ENCODE measurements around the gene SPAG16. TPM values are rescaled to one million over a fixed set of nuclear protein-coding genes. Genes with fewer than 3 reads are reported as not detected.

Gene SPAG16
- total and polyA plus RNA-seq, 2 of the 13 experiments (the other 11 are each of a cell fraction or from before 2014, with no cell fraction given), result 9.6 to 26.5 TPM

DNA sequence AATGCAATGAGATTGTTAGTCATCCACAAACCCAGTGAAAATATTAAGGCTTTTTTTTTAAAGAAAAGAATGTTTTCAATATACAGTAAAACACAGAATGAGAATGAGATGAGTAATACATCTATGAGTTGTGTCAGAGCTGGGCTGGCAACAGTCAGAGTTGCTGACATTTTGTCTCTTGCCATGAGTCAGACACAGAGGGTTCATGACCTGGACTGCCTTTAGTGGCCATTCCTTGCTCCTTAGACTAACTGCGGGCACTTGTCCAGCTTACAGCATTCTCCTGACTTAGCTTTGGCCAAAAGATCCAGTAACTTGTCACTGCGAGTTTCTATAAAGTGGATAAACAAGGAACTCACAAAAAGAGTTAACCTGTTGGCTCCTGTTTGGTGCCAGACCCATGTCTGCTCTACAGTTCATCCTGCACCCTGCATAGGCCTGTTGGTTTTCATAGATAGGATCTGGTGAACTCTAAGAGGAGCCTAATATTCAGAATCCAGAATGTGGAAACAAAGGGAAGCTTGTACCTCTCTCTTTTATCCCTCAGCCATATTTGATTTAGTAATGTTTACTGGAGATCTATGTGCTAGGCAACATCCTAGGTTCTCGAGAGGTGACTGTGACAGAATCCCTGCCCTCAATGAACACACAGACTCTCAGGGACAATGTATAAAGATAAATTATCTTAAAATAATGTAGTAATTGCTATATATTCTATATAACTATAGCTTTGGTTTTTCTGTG lies 735.1 kb downstream of the SPAG16 start:
- H3K4me2 ChIP-seq (ENCODE audit: low read depth, low read length), result no peak overlapping the region
- FAIRE-seq (no peak), ATAC-seq (no peak), DNase-seq (ENCODE audit: low spot score) (no peak)
- H3K27me3 ChIP-seq (ENCODE audit: control insufficient read depth in 1 of 2, insufficient read depth in 2 of 2, low read length in 2 of 2), result no peaks in the 10 kb centered on the region
- 8% methylated on average over 3 of the region's 3 CpGs for WGBS (ENCODE audit: low lambda C conversion rate)
- no peaks in the 10 kb centered on the region for H3K79me2 ChIP-seq (ENCODE audit: insufficient read depth, low read length)
- BruUV-seq (replicated peaks), result no TSS peak
- TF ChIP-seq JDP2 (CRISPR knock-in tag; IDR thresholded peaks at IDR 0.05; ENCODE audit: borderline replicate concordance) (no peak), ZNF644 (CRISPR knock-in tag; IDR thresholded peaks at IDR 0.05; ENCODE audit: low read depth) (no peak), ZNF3 (CRISPR knock-in tag; IDR thresholded peaks at IDR 0.05) (no peak), ZSCAN22 (CRISPR knock-in tag; IDR thresholded peaks at IDR 0.05) (no peak), ZNF446 (CRISPR knock-in tag; IDR thresholded peaks at IDR 0.05) (no peak), ZFP37 (CRISPR knock-in tag; IDR thresholded peaks at IDR 0.05; ENCODE audit: borderline replicate concordance) (no peak), MTF2 (CRISPR knock-in tag; IDR thresholded peaks at IDR 0.05; ENCODE audit: borderline replicate concordance) (no peak), ZEB1 (IDR thresholded peaks at IDR 0.05; ENCODE audit: insufficient replicate concordance, low read depth) (no peak)
- TF ChIP-seq, protein P1, sequence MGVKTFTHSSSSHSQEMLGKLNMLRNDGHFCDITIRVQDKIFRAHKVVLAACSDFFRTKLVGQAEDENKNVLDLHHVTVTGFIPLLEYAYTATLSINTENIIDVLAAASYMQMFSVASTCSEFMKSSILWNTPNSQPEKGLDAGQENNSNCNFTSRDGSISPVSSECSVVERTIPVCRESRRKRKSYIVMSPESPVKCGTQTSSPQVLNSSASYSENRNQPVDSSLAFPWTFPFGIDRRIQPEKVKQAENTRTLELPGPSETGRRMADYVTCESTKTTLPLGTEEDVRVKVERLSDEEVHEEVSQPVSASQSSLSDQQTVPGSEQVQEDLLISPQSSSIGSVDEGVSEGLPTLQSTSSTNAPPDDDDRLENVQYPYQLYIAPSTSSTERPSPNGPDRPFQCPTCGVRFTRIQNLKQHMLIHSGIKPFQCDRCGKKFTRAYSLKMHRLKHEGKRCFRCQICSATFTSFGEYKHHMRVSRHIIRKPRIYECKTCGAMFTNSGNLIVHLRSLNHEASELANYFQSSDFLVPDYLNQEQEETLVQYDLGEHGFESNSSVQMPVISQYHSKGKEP (CRISPR knock-in tag; IDR thresholded peaks at IDR 0.05), result no peak
- TF ChIP-seq, protein P2, sequence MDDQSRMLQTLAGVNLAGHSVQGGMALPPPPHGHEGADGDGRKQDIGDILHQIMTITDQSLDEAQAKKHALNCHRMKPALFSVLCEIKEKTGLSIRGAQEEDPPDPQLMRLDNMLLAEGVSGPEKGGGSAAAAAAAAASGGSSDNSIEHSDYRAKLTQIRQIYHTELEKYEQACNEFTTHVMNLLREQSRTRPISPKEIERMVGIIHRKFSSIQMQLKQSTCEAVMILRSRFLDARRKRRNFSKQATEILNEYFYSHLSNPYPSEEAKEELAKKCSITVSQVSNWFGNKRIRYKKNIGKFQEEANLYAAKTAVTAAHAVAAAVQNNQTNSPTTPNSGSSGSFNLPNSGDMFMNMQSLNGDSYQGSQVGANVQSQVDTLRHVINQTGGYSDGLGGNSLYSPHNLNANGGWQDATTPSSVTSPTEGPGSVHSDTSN (CRISPR knock-in tag; IDR thresholded peaks at IDR 0.05; ENCODE audit: borderline replicate concordance), result no peak
- peaks cover 4% of the 10 kb centered on the region; the same call in 1 of the 2 replicates for H3K9me3 ChIP-seq (ENCODE audit: low read length)
- no peaks in the 10 kb centered on the region for H4K20me1 ChIP-seq (ENCODE audit: insufficient read depth, low read length)
- in situ Hi-C loops (cut with HindIII; ENCODE audit: extremely low pct_ligation_motif_present, low pct_unique_long_range_greater_than_20kb), result no loop called here
- H3K36me3 ChIP-seq (replicated peaks in 1 of 2; ENCODE audit: control insufficient read depth in 1 of 2, insufficient read depth in 2 of 2, low read length in 2 of 2), result no peaks in the 10 kb centered on the region
- H2AFZ ChIP-seq (ENCODE audit: low read length), result no peak overlapping the region
- no peaks in the 10 kb centered on the region for H3K4me1 ChIP-seq (ENCODE audit: insufficient read depth, low read length)
- intact Hi-C loops (cut with micrococcal nuclease; ENCODE audit: unreplicated experiment), result no loop called here
- H3K4me3 ChIP-seq (replicated peaks in 1 of 3; ENCODE audit: insufficient read depth in 1 of 3, low read depth in 2 of 3, low read length in 3 of 3), result no peak overlapping the region
- ChIA-PET POLR2A (no interaction called here), CTCF (ENCODE audit: low intra/inter-chr PET ratio, low total read pairs) (no interaction called here)
- no peak overlapping the region for H3K9ac ChIP-seq (ENCODE audit: insufficient read depth, low read depth, low read length)
- H3K27ac ChIP-seq (ENCODE audit: extremely low read length, insufficient read depth, low read length), result no peak overlapping the region
